CD4-positive, alpha-beta memory T cell (primary cell): ENCODE data around the gene PCK1. TPM values are rescaled to one million over a fixed set of nuclear protein-coding genes. Genes with fewer than 3 reads are reported as not detected.

ENCODE experiments used
- CTCF ChIA-PET: fragments of 350-600 bp; sonication (Branson Sonifier 250); formaldehyde crosslinking; loops from one replicate; lab custom pipeline; 2021; ENCODE audit warnings: inconsistent platforms; ENCODE audit not compliant: partially characterized antibody; lab: Charles Lee
- POLR2A ChIA-PET: fragments of 350-600 bp; sonication (Branson Sonifier 250); formaldehyde crosslinking; loops from one replicate; lab custom pipeline; 2021; ENCODE audit not compliant: partially characterized antibody; lab: Charles Lee
- DNase-seq, 5 donors: peaks; one replicate each; pipeline versions ENCODE4 v3.0.0 to v3.0.0-alpha.2; 2020 to 2022; ENCODE audit warnings: mixed read lengths in 1 of 5
- H3K27ac ChIP-seq: one replicate; pipeline ENCODE4 v1.7.0; 2013; ENCODE audit warnings: low read depth, low read length
- H3K27me3 ChIP-seq: 2 replicates; pipeline ENCODE4 v1.7.0; 2013; ENCODE audit warnings: mild to moderate bottlenecking, low read length, moderate library complexity; ENCODE audit not compliant: insufficient read depth
- H3K36me3 ChIP-seq: 2 replicates; pipeline ENCODE4 v1.7.0; 2013; ENCODE audit warnings: mild to moderate bottlenecking, low read length, moderate library complexity; ENCODE audit not compliant: insufficient read depth
- H3K4me1 ChIP-seq: 2 replicates; pipeline ENCODE4 v1.7.0; 2013; ENCODE audit warnings: mild to moderate bottlenecking, low read length, moderate library complexity; ENCODE audit not compliant: insufficient read depth
- H3K4me3 ChIP-seq, 2 donors: one replicate each; pipeline ENCODE4 v1.7.0; 2013; ENCODE audit warnings: low read length in 2 of 2, mild to moderate bottlenecking in 1 of 2
- H3K9me3 ChIP-seq, 2 donors: one replicate each; pipeline ENCODE4 v1.7.0; 2013; ENCODE audit warnings: low read length in 2 of 2, control low read depth in 1 of 2; ENCODE audit not compliant: control insufficient read depth in 1 of 2
- H3K27ac Mint-ChIP-seq, 7 donors: one replicate each; pipeline ENCODE4 v1.8.0; 2020 to 2021; ENCODE audit warnings: mixed read lengths in 7 of 7, mild to moderate bottlenecking in 6 of 7, inconsistent platforms in 3 of 7, moderate library complexity in 3 of 7
- H3K27me3 Mint-ChIP-seq, 2 donors: one replicate each; pipeline ENCODE4 v1.8.0; 2020 to 2021; ENCODE audit warnings: mixed read lengths in 2 of 2
- H3K36me3 Mint-ChIP-seq, 2 donors: one replicate each; pipeline ENCODE4 v1.8.0; 2020 to 2021; ENCODE audit warnings: mixed read lengths in 2 of 2, inconsistent platforms in 1 of 2, mild to moderate bottlenecking in 1 of 2
- H3K4me1 Mint-ChIP-seq, 4 donors: one replicate each; pipeline ENCODE4 v1.8.0; 2020 to 2021; ENCODE audit warnings: mixed read lengths in 4 of 4, mild to moderate bottlenecking in 1 of 4
- H3K4me3 Mint-ChIP-seq, 8 donors: one replicate each; pipeline ENCODE4 v1.8.0; 2020 to 2021; ENCODE audit warnings: mixed read lengths in 8 of 8, mild to moderate bottlenecking in 7 of 8, moderate library complexity in 6 of 8, inconsistent platforms in 3 of 8
- H3K9me3 Mint-ChIP-seq, 8 donors: one replicate each; pipeline ENCODE4 v1.8.0; 2020 to 2021; ENCODE audit warnings: mixed read lengths in 8 of 8, mild to moderate bottlenecking in 5 of 8, inconsistent platforms in 3 of 8, moderate library complexity in 1 of 8
- intact Hi-C: fragments of 100-400 bp; cut with micrococcal nuclease; formaldehyde crosslinking; loops from one replicate; pipeline ENCODE4 v1.15.1; 2023
- polyA plus RNA-seq, 2 donors: library from polyadenylated mRNA; unstranded; fragments of 300-500 nt; fragmentation: Illumina TruSeq; gene quantifications; one replicate each; pipeline ENCODE4 v1.2.3, GENCODE V29; 2021
- total RNA-seq, 2 experiments: library from RNA; stranded (reverse); gene quantifications; one replicate each; pipeline ENCODE4 v1.2.3, GENCODE V29; 2021

The PCK1 gene
- total and polyA plus RNA-seq, 4 experiments from 2014 or later = not detected

GRCh38 chr20:57545927-57546662 lies 14.8 kb upstream of the PCK1 start:
- peaks cover 0 to 2% (median 0%) of the 10 kb centered on the region in 4 donors for H3K4me1 Mint-ChIP-seq
- no peaks in the 10 kb centered on the region for H3K27me3 ChIP-seq
- intact Hi-C loops = no loop called here
- no peak overlapping the region for H3K27ac Mint-ChIP-seq
- peaks cover 10 to 15% of the 10 kb centered on the region in 2 donors for H3K27me3 Mint-ChIP-seq
- no peak overlapping the region for H3K27ac ChIP-seq
- no peaks in the 10 kb centered on the region for H3K36me3 Mint-ChIP-seq
- H3K36me3 ChIP-seq = no peaks in the 10 kb centered on the region
- H3K9me3 Mint-ChIP-seq = no peaks in the 10 kb centered on the region
- H3K4me1 ChIP-seq = no peaks in the 10 kb centered on the region
- CTCF ChIA-PET = no interaction called here
- POLR2A ChIA-PET = no interaction called here
- no peaks in the 10 kb centered on the region for H3K9me3 ChIP-seq
- H3K4me3 ChIP-seq = no peak overlapping the region
- H3K4me3 Mint-ChIP-seq = no peak overlapping the region
- no peak for DNase-seq

GRCh38 chr20:57546956-57547649 lies 13.8 kb upstream of the PCK1 start:
- no peaks in the 10 kb centered on the region for H3K9me3 Mint-ChIP-seq
- Histone ChIP-seq H3K27ac (no peak overlapping the region), H3K4me1 (no peaks in the 10 kb centered on the region), H3K4me3 (no peak overlapping the region), H3K9me3 (no peaks in the 10 kb centered on the region), H3K36me3 (no peaks in the 10 kb centered on the region), H3K27me3 (no peaks in the 10 kb centered on the region)
- no peaks in the 10 kb centered on the region for H3K36me3 Mint-ChIP-seq
- H3K27me3 Mint-ChIP-seq = peaks cover 12 to 15% of the 10 kb centered on the region in 2 donors
- no peak overlapping the region for H3K4me3 Mint-ChIP-seq
- ChIA-PET POLR2A (no interaction called here), CTCF (no interaction called here)
- no peak for DNase-seq
- H3K4me1 Mint-ChIP-seq = peaks cover 0 to 2% (median 0%) of the 10 kb centered on the region in 4 donors
- intact Hi-C loops = no loop called here
- H3K27ac Mint-ChIP-seq = no peak overlapping the region

- Histone ChIP-seq H3K4me3 (no peak overlapping the region), H3K9me3 (no peaks in the 10 kb centered on the region), H3K27ac (no peak overlapping the region), H3K36me3 (no peaks in the 10 kb centered on the region), H3K27me3 (no peaks in the 10 kb centered on the region), H3K4me1 (no peaks in the 10 kb centered on the region)
- Mint-ChIP-seq H3K27ac (no peak overlapping the region), H3K4me1 (peaks cover 0 to 2% (median 0%) of the 10 kb centered on the region in 4 donors), H3K27me3 (peaks cover 12 to 15% of the 10 kb centered on the region in 2 donors), H3K9me3 (no peaks in the 10 kb centered on the region), H3K36me3 (no peaks in the 10 kb centered on the region), H3K4me3 (no peak overlapping the region)
- intact Hi-C loops = no loop called here
- DNase-seq = no peak
- POLR2A ChIA-PET = no interaction called here
- CTCF ChIA-PET = no interaction called here
Observed at GRCh38 chr20:57548177-57549058, 12.5 kb upstream of the PCK1 start.

- no peaks in the 10 kb centered on the region for H3K9me3 Mint-ChIP-seq
- peaks cover 8 to 26% of the 10 kb centered on the region in 2 donors for H3K27me3 Mint-ChIP-seq
- CTCF ChIA-PET = no interaction called here
- no peak overlapping the region for H3K27ac Mint-ChIP-seq
- no peak overlapping the region for H3K27ac ChIP-seq
- H3K36me3 Mint-ChIP-seq = no peaks in the 10 kb centered on the region
- no peaks in the 10 kb centered on the region for H3K9me3 ChIP-seq
- intact Hi-C loops = no loop called here
- no peaks in the 10 kb centered on the region for H3K36me3 ChIP-seq
- no peak overlapping the region for H3K4me3 Mint-ChIP-seq
- no peak for DNase-seq
- no peaks in the 10 kb centered on the region for H3K27me3 ChIP-seq
- POLR2A ChIA-PET = no interaction called here
- no peaks in the 10 kb centered on the region for H3K4me1 ChIP-seq
- H3K4me3 ChIP-seq = no peak overlapping the region
- H3K4me1 Mint-ChIP-seq = no peaks in the 10 kb centered on the region
Observed at GRCh38 chr20:57552471-57552870, 8.4 kb upstream of the PCK1 start.

- H3K27ac ChIP-seq = no peak overlapping the region
- H3K4me1 ChIP-seq = no peaks in the 10 kb centered on the region
- no peaks in the 10 kb centered on the region for H3K27me3 ChIP-seq
- no peak for DNase-seq
- H3K36me3 ChIP-seq = no peaks in the 10 kb centered on the region
- H3K9me3 ChIP-seq = no peaks in the 10 kb centered on the region
- Mint-ChIP-seq H3K27ac (no peak overlapping the region), H3K9me3 (no peaks in the 10 kb centered on the region), H3K4me1 (no peaks in the 10 kb centered on the region), H3K36me3 (no peaks in the 10 kb centered on the region), H3K4me3 (no peak overlapping the region), H3K27me3 (peaks cover 8 to 26% of the 10 kb centered on the region in 2 donors)
- intact Hi-C loops = no loop called here
- POLR2A ChIA-PET = no interaction called here
- H3K4me3 ChIP-seq = no peak overlapping the region
- CTCF ChIA-PET = interaction anchor here (1.1 kb wide), 1 partner anchor 43 kb away, joined by 3 read pairs; no protein-coding TSS in a partner anchor
Observed at GRCh38 chr20:57553376-57554018, 7.4 kb upstream of the PCK1 start.

GRCh38 chr20:57555457-57556184 lies 5.3 kb upstream of the PCK1 start:
- DNase-seq = no peak
- Mint-ChIP-seq H3K27ac (no peak overlapping the region), H3K4me3 (no peak overlapping the region), H3K36me3 (no peaks in the 10 kb centered on the region), H3K27me3 (peaks cover 13 to 33% of the 10 kb centered on the region in 2 donors), H3K4me1 (no peaks in the 10 kb centered on the region), H3K9me3 (no peaks in the 10 kb centered on the region)
- Histone ChIP-seq H3K9me3 (no peaks in the 10 kb centered on the region), H3K27ac (no peak overlapping the region), H3K4me1 (no peaks in the 10 kb centered on the region), H3K36me3 (no peaks in the 10 kb centered on the region), H3K4me3 (no peak overlapping the region), H3K27me3 (no peaks in the 10 kb centered on the region)
- intact Hi-C loops = no loop called here
- CTCF ChIA-PET = no interaction called here
- POLR2A ChIA-PET = no interaction called here
